Astrocyte (in vitro differentiated cells and primary cell): Measurements from ENCODE around the gene PI4K2B.

Source experiments
- CTCF ChIP-seq: IDR thresholded peaks from 2 replicates; pipeline ENCODE4 v1.5.1; 2011; ENCODE audit warnings: low read depth, mild to moderate bottlenecking, inconsistent platforms, low read length, moderate library complexity; ENCODE audit not compliant: insufficient read depth
- EZH2 ChIP-seq: IDR thresholded peaks from 2 replicates; pipeline ENCODE4 v1.6.1; 2012; ENCODE audit warnings: mild to moderate bottlenecking, low read length, inconsistent platforms; ENCODE audit not compliant: insufficient read depth

- TF ChIP-seq CTCF, result no peak
- no peak for TF ChIP-seq EZH2
Measured at GRCh38 chr4:25209702-25210101, 24.1 kb upstream of the PI4K2B start.
